Transverse colon (tissue), 3 donors: ENCODE data around the gene RHEB.

Source experiments
- CTCF ChIP-seq, 5 experiments: fragments of 200-600 bp in 3 of 5; fragments of 450-650 bp in 2 of 5; sonication (generic) in 3 of 5; IDR thresholded peaks; 1 replicate in 2 of 5; 2 replicates in 3 of 5; pipeline ENCODE4 v1.5.1; 2016 to 2017; ENCODE audit warnings: antibody characterized with exemption in 5 of 5, inconsistent platforms in 3 of 5, mild to moderate bottlenecking in 2 of 5, moderate library complexity in 1 of 5
- EP300 ChIP-seq: sonication (generic); formaldehyde crosslinking; IDR thresholded peaks from one replicate; pipeline ENCODE4 v1.6.1; 2017; ENCODE audit warnings: antibody characterized with exemption, low read depth
- POLR2A ChIP-seq: fragments of 450-650 bp; IDR thresholded peaks from one replicate; pipeline ENCODE4 v1.6.1; 2016; ENCODE audit warnings: antibody characterized with exemption, mild to moderate bottlenecking, moderate library complexity

- TF ChIP-seq POLR2A (no peak), CTCF (IDR thresholded peaks at IDR 0.05) (no peak), EP300 (no peak)
Observed at GRCh38 chr7:151488096-151488495, 31.6 kb downstream of the RHEB start.
